Activated CD4-positive, CD25-positive, alpha-beta regulatory T cell treated with anti-CD3 and anti-CD28 coated beads, Interleukin-2, amount 50 U/mL, for 72 hours (primary cell): ENCODE measurements around the gene COX6B1.
"Not testable (repeated sequence)": the region's sequence is repeated elsewhere in the genome, so short reads cannot be mapped to it uniquely, and the experiment has no call there.

Source experiments
- DNase-seq: peaks from one replicate; pipeline ENCODE4 v3.0.0; 2021

The COX6B1 gene

GRCh38 chr19:35636651-35637050 is 11.5 kb upstream of the COX6B1 start:
- DNase-seq, result no peak

- no peak for DNase-seq
Observed at GRCh38 chr19:35637165-35637564, 11.0 kb upstream of the COX6B1 start.

GRCh38 chr19:35639321-35639639 is 8.8 kb upstream of the COX6B1 start:
- no peak for DNase-seq

DNA sequence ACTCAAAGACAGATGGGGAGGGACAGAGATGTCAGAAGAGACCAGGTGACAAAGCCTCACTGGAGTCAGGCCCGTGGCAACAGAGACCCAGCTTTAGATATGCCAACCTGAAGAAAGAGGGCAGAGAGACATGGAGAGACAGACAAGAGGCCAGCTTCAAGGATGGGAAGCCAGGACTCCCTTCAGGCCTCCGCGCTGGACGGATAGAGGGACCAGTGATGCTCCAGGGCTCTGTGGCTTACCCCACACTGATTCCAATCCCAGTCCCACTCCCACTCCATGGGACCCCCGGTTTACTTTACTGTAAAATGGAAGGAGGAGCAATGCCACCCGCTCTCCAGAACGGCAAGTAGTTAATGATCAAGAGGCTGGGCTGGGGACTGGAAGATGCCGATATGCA is 8.3 kb upstream of the COX6B1 start:
- DNase-seq, result no peak

DNA sequence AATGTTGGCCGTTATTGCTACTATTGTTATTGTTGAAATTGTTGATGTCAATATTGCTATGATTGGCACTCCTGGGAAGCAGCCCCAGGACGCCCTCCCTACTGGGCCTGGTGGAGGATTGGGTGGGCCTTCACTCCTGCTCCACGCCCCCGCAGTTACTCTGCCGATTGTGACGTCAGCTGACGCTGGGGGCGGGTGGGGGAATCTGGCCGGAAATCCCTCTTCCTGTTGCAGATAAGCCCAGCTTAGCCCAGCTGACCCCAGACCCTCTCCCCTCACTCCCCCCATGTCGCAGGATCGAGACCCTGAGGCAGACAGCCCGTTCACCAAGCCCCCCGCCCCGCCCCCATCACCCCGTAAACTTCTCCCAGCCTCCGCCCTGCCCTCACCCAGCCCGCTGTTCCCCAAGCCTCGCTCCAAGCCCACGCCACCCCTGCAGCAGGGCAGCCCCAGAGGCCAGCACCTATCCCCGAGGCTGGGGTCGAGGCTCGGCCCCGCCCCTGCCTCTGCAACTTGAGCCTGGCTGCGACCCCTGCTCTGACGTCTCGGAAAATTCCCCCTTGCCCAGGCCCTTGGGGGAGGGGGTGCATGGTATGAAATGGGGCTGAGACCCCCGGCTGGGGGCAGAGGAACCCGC is 6.5 kb upstream of the COX6B1 start, which contains the start of gene ETV2:
ETV2 (plus strand) TSS at position 231 of the 637 bp plus-strand sequence. CDS start 716 bp downstream, outside the sequence.
- DNase-seq, result no peak

DNA sequence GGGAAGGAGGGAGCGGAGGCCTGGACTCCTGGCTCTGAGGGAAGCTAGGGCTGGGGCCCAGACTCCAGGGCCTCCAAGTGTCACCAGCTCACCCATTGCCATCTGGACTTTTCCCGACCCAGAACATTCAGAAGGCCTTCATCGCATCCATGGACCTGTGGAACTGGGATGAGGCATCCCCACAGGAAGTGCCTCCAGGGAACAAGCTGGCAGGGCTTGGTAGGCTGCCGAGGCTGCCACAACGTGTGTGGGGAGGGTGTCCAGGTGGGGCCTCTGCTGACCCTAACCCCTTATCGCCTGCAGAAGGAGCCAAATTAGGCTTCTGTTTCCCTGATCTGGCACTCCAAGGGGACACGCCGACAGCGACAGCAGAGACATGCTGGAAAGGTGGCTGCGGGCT is 5.8 kb upstream of the COX6B1 start:
- no peak for DNase-seq

DNA sequence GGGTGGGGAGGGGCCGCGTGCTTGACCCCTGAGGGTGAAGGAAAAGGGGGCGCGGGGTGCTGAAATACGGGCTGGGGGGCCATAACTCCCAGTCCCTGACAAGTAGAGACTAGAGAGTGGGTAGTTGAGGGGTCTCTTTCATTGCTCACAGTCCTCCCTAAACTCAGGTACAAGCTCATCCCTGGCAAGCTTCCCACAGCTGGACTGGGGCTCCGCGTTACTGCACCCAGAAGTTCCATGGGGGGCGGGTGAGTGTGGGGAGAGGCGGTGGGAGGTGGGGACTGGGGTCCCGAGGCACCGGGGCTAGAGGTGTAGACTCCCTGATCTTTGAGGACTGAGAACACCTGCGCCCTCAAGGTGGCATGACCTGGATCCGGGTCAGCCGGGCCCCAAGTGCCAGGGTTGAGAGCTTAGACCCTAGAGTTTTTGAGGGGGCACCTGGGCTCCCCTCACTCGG is 5.3 kb upstream of the COX6B1 start:
- DNase-seq, result no peak

GRCh38 chr19:35643255-35644205 is 4.6 kb upstream of the COX6B1 start:
- peak; percentile 83 for DNase-seq

DNA sequence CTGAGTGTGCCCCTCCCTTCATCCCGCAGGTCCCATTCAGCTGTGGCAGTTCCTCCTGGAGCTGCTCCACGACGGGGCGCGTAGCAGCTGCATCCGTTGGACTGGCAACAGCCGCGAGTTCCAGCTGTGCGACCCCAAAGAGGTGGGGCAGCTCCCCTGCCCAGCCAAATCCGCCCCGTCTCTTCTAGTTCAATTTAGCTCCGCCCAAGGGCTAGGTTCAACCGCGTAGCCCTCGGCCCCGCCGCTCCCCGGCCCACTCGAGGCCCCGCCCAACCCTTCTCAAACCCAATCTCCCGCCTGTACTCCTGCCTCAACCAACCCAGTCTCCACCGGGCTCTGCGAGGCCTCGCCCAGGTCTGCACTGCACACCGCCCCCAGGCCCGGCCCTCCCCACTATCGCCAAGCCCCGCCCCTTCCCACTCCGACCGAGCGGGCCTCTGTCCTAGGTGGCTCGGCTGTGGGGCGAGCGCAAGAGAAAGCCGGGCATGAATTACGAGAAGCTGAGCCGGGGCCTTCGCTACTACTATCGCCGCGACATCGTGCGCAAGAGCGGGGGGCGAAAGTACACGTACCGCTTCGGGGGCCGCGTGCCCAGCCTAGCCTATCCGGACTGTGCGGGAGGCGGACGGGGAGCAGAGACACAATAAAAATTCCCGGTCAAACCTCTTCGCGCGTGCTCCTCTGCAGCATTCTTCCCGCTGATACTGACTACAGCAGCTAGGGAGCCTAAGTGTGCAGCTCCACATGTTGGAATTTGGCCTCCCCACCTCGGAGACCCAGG is 3.7 kb upstream of the COX6B1 start:
- DNase-seq, result peak; percentile 93

DNA sequence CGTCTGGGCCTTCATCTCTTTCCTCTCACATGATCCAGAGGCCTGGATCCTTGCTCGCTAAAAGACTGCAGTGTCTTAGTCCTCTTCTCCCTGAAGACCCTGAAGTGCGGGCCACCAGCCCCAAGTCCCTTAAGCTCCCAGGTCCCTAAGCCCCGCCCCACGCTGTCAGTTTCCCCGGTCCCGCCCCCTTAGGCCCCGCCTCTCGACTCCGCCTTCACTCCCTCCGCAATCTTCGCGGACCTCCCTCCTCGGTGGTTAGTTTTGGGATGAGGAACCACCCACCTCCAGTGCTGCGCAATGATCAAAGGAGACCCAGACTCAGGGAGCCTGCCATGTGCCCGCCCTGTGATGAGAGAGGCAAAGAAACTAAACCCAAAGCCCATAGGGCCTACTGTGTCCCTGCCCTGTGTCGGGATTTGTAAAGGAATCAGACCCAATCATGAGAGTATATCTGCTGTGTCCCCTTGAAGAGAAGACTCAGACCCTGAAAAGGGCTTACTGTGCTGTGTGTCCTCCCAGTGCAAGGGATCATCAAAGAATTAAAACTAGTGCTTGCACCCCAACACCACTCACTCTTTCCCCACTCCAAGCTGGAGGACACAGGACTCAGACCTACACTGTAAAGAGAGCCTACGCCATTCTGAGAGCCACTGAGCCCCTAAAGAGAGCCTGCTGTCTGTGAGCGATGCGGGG is 3.0 kb upstream of the COX6B1 start:
- peak; percentile 83 for DNase-seq

GRCh38 chr19:35645680-35646511 is 2.2 kb upstream of the COX6B1 start:
- no peak for DNase-seq

DNA sequence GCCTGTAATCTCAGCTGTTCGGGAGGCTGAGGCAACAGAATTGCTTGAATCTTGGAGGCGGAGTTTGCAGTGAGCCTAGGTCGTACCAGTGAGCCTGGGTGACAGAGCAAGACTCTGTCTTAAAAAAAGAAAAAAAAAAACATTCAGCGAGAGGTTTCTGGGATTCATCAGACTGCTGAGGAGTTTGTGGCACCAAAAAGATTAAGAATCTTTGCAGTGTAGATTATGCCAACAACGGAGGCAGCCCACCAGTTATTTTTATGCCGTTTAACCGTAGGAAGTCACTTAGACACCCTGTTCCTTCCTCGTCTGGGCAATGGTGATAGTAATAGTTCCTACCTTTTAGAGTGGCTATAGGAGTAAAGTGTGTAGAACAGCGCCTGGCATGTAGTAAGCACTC is 2.5 kb downstream of the COX6B1 start:
- DNase-seq, result no peak

- not testable (repeated sequence) for DNase-seq
Observed at GRCh38 chr19:35654828-35655227, 6.7 kb downstream of the COX6B1 start.

DNA sequence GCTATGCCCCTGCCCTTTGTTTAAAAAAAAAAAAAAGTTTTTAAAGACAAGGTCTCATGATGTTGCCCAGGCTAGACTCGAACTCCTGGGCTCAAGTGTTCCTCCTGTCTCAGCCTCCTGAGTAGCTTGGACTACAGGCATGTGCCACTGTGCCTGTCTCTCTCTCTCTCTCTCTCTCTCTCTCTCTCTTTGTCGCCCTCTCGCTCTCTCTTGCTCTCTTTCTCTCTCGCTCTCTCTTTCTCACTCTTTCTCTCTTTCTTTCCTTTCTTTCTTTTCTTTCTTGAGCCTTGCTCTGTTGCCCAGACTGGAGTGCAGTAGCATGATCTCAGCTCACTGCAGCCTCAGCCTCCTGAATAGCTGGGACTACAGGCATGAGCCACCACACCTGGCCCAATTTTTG is 7.5 kb downstream of the COX6B1 start:
- no peak for DNase-seq

GRCh38 chr19:35656700-35657099 is 8.6 kb downstream of the COX6B1 start:
- no peak for DNase-seq

GRCh38 chr19:35657904-35658700 is 10.0 kb downstream of the COX6B1 start:
- no peak for DNase-seq

DNA sequence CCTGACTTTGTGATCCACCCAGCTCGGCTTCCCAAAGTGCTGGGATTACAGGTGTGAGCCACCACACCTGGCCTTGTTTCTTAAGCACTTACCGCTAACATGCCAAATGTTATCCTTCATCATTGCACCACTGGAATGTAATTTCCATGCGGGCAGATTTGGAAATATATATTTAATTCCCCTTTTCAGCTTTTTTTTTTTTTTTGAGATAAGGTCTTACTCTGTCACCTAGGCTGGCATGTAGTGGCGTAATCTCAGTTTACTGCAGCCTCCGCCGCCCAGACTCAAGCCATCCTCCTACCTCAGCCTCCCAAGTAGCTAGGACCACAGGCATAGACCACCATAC is 13.8 kb downstream of the COX6B1 start:
- no peak for DNase-seq

DNA sequence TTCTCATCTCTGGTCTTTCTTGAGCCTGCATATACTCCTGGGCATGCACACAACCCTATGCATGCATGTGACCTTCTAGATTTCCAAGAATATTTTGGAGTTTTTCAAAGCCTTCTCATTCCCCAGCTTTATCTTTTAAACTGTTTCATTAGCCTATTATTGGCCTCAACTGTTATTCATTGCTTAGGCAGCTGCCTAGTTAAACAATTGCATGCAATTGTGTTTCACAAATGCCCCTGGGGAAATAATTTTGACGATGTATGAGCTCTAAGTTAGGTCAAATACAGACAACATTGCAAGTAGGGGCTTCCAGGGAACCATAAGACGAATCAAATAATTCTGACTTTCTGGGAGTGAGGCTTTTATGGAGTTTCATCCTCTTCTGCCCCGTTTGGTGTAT is 15.9 kb downstream of the COX6B1 start:
- no peak for DNase-seq

- no peak for DNase-seq
Observed at GRCh38 chr19:35665157-35665556, 17.0 kb downstream of the COX6B1 start.

DNA sequence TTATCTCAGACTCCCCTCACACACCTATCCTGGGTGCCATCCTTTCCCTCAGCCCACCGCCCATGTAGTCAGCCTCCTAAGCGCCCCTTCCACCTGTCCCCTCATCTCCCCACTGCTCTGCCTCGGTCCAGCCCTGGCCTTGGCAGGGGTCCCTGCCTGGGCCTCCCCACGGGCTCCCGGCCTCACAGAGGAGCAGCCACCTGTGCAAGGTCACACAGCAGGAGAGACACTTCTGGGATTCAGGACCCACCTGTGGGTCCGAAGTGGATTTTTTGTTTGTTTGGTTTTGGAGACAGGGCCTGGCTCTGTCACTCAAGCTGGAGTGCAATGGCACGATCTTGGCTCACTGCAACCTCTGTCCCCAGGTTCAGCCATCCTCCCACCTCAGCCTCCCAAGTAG is 17.5 kb downstream of the COX6B1 start:
- DNase-seq, result no peak

GRCh38 chr19:35666251-35666913 is 18.3 kb downstream of the COX6B1 start, which contains the start of gene UPK1A:
Gene UPK1A (plus strand): TSS chr19:35666517. CDS start chr19:35666813, 296 bp downstream.
- no peak for DNase-seq
